ENCODE results near the gene TNFAIP8.

The TNFAIP8 gene

DNA sequence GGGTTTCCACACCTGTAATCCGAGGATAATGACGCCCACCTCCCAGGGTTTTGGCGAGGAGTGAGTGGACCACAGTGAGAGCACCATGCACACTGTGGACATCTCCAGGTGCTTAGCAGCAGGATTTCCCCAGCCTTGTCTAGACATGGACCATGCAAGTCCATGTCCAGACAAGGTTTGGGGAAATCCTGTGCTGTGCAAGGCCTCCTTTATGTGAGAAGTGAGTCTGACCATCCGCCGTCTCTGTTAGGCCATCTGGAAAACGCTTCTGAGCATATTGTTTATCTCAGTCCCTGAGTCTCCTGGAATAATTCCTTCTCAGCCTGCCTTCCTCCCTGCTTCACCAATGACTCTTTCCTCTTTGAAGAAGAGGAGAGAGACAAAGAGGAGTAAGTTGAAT is 26.2 kb upstream of the TNFAIP8 start:
- no peak for DNase-seq (ENCODE audit: low spot score)

GRCh38 chr5:119330367-119331183 is 25.2 kb upstream of the TNFAIP8 start:
- no peak for DNase-seq (ENCODE audit: low spot score)

DNA sequence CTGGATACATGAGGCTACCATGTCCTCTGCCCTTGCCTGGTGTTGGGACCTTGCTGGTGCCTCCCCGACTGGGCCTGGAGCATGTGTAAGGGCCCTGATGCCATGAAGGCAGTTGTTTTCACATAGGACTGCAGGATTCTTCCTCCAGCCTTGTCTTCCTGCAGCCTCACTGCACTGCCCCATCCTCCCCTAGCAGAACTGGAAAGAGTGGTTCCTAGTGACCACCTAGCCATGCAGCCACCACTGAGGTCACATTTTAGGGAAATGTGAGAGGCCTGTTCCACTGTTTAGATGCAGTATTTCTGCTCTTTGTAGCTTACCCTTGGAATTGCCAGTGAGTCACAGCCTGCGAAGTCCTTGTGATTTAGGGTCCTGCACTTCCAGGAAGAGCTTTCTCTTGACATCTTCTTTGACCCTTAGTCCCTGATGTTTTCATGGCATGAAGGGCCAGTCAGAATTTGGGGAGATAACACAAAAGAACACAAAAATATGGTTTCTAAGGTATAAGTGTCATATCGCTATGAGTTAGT is 24.2 kb upstream of the TNFAIP8 start:
- no peak for DNase-seq (ENCODE audit: low spot score)

DNA sequence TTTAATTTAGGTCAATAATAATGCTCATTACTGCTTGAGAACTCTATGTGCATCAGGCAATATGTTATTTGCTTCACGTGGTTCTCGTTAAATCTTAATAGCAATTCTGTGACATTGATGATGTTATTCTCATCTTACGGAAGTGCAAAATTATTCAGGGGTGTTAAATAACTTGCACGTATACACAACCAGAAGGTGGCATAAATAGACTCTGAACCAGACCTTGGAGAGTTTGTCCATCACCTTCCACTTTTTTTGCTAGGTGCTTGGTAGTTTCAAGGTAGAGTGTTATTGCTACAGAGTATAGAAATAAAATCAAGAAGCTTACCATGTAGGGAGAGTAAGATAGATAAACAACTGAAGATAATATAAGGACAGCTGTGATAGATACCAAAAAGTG is 23.6 kb upstream of the TNFAIP8 start:
- no peak for DNase-seq (ENCODE audit: low spot score)

DNA sequence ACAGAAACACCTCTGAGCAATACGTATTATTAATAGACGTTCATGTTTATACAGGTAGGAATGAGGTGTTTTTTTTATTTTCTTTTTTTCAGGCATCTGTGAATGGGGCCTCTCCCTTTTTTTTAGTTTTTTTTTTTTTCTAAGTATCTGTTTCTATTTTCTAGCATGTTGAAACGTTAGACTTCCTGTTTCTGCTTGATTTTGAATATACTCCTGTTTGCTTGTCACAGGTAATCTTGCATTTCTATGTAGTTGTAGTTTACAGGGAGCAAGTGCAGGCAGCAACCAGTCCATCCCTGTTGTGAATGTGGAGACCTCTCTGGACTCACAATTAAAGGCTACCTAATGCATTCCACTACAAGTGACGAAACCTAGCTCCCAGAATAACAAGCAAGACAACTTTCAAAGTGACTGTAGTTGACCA is 22.8 kb upstream of the TNFAIP8 start:
- no peak for DNase-seq (ENCODE audit: low spot score)

DNA sequence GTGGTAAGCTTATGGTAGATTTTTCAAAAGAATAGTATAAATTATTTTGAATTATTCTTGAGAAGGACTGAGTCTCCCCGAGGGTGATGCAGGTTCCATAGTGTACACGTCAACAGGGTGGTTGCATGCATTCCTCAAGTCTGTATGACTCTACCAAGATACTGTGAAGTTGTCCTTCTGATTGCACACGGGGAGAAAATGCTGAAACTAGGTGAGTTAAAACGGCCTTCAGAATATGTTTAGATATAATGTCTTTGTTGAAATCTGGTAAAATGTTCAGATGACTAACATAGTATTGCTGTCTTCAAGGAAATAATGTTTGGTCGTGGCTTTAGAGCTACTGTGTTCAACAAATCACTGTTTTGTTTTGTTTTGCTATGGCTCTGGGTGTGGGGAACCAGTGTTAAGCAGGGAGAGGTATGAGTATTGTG is 22.4 kb upstream of the TNFAIP8 start:
- DNase-seq (ENCODE audit: low spot score) = no peak

GRCh38 chr5:119335261-119335677 is 20.6 kb upstream of the TNFAIP8 start:
- no peak for DNase-seq (ENCODE audit: low spot score)

DNA sequence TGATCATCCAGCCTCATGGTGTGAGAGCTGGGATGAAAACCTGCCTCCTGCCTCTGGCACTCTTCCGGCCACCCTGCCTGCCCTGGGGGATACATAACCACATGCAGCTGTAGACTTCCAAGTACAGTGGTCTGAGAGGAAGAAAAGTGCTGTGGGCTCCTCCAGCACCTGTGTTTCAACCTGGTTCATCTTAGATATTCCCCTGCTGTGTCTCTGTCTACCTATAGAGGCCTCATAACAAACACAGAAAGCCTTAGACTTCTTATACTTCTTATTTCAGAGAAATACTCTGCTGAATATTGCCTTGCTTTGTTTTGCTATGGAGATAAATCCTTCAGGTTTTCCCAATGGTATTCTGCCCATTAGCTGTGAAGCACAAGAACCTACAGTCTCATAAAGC is 19.6 kb upstream of the TNFAIP8 start:
- DNase-seq (ENCODE audit: low spot score) = no peak

- DNase-seq (ENCODE audit: low spot score) = no peak
Observed at GRCh38 chr5:119336845-119337580, 18.8 kb upstream of the TNFAIP8 start.

DNA sequence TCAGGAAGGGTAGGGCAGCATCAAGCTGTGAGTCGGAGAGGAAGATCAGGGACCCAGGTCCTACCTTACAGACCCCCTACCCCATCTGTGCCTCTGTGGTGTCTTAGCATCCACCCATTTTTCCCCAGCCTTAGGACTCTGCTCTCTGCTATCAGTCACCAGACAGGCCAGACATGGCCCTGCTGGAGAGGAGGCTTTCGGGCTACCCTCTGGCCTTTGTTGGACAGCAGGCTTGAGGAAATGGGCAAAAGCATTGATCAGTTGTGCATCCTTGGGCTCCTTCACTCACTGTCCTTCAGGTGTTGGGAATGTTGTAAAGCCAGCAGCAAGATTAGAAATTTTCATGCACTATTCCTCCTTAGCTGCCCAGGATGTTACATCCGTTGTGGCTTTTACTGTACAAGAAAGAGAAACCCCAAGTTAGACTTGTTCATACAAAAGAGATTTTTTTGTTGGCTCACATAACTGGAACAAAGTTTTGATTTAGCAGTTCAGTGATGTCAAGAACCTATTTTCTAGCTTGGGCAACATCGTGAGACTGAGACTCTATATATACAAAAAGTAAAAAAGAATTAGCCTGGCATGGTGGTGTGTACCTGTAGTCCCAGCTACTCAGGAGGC is 17.4 kb upstream of the TNFAIP8 start:
- DNase-seq (ENCODE audit: low spot score) = no peak

DNA sequence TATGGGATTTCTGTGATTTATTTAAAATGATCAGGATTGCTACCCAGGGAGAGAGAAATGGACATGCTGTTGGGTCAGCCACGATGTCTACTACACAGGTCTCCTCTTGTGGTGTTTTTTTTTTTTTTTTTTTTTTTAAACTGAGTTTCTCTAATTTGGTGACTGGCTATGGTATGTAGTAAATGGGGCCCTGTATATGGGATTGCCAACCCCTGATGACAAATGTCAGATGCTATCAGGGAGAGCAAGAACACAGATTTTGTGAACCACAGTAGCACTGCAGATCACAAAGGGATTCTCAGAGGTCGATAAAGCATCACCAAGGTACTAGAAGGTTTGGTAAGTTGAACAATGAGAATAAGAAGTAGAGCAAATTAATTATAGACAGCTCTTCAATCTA is 16.5 kb upstream of the TNFAIP8 start:
- DNase-seq (ENCODE audit: low spot score) = no peak

GRCh38 chr5:119339965-119340364 is 15.9 kb upstream of the TNFAIP8 start:
- DNase-seq (ENCODE audit: low spot score) = no peak

DNA sequence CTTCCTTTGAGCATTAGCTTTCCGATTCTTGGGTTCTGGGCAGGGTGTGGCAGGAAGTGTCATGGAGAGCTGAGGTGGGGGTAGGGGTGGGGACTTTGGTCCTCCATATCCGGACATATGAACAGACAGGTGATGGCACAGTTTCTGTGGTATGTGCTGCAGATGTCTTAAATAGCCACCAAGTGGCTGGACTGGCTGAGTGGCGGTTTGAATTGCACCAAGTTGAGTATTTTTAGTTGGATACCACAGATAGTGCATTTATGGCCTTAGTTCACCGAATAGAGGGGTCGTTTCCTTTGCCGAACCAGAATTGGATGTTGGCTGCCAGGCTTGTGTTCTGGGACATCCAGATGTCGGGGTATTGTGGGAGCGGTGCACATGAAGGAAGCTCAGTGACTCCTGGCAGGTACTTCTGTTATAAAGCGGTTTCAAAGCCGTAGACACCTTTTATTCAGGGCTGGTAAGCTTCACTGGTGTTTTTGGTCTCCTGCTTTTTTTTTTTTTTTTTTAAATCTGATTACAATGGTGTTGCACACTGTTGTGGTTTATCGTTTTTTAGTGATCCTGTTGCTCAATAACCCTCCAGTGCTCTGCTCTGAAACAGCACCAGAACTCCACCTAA is 15.1 kb upstream of the TNFAIP8 start:
- no peak for DNase-seq (ENCODE audit: low spot score)

DNA sequence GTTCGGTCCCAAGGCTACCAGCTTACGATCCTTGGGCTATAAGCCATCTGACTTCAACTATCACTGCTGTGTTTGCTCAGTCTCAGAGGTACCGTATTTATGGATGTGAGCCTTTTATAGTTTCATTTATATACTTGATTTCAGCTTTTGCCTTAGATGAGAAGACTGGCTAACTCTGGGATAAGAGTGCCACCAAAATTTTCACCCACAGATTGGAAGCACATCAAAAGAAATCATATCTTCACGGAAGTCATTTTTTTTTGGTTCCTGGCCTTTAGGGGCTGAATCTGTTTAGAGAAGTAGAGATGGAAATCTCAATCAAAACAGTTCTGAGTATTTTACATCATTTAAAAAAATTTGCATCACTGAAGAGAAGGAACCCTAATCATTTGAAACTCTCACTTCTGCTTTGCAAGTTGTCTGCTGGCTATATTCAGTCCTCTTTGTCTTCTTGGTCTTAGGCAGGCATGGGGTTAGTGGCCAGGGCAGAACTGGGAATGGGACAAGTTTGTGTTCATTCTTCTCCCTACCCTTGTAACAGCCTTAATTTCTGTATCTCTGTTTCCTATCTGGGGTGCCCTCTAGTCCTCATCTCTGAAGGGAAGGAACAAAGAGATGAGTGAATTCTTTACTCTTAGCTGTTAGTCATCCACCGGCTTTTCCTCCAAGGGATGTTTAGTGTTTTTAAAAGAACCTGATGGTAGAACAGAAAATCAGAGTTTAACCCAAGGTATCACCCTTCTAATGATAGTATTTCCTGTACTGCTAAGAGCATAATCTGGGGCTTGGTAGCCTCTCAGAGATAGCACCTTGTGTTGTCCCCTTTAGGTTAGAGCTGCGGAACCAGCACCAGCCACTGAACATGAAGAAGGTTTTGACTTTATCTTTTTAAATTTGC is 14.1 kb upstream of the TNFAIP8 start:
- no peak for DNase-seq (ENCODE audit: low spot score)

GRCh38 chr5:119342406-119342805 is 13.4 kb upstream of the TNFAIP8 start:
- DNase-seq (ENCODE audit: low spot score) = no peak

DNA sequence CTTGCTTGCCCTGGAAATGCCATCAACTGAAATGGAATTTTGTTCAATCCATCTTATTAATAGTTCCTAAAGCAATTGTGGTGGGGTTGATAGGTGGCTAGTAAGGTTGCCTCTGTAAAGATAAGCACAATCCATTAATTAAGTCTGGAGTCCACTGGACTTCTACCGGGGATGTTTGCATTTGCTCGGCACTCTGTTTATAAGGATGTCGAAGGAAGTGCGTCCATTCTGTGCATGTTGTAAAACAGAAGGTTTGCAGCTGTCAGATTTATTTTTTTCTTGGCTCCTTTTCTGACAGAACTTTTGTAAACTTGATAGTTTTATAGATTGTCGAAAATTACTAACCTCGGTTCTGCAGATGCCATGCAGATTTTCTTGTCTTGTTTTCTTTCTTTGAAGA is 12.8 kb upstream of the TNFAIP8 start:
- DNase-seq (ENCODE audit: low spot score) = no peak

DNA sequence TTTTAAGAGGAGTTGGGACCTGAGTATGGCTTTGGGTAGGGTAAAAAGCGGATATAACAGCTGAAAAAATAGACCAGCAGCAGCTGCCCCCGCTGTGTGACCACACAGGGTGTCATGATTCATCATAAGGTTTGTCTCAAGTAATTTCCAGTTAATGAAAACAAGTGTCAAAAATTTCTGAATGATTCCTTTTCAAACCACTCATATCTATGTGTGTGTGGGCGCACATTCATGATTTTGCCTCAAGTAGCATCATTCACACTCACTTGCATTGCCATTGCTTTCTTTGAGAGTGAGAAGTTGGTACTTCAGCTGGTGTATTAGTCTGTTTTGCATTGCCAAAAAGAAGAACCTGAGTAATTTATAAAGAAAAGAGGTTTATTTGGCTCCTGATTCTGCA is 12.1 kb upstream of the TNFAIP8 start:
- DNase-seq (ENCODE audit: low spot score) = no peak

DNA sequence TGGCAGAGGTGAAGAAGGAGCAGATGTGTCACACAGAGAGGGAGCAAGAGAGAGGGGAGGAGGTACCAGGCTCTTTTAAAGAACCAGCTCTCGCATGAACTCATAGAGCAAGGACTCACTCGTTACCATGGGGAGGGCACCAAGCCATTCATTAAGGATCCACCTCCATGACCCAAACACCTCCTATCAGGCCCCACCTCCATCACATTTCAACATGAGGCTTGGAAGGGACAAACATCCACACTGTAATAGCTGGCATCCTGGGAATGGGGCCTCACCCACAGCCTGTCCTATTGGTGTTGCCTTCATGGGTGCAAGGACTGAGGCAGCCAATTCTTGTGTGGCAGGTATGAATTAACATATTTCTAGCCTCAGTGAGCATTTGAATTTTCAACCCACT is 11.6 kb upstream of the TNFAIP8 start:
- DNase-seq (ENCODE audit: low spot score) = no peak

DNA sequence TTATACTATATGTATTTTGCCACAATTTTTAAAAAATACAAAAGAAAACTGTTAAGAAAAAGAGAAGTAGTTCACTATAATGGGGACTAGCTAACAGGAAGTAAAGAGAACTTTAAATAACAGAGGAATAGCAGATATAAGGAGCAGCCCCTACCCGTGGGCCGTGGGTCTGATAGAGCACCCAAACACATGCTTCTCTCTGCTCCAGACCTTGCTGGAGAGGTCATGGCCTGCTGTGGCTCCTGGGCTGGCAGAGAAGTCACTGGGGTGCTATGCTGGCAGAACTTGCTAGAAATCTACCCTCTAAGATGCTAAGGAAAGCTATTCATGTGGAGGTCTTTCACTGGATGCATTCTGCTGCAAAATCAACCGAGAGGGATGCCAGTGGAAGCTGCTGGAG is 10.0 kb upstream of the TNFAIP8 start:
- DNase-seq (ENCODE audit: low spot score) = no peak

- no peak for DNase-seq (ENCODE audit: low spot score)
Observed at GRCh38 chr5:119346394-119346793, 9.4 kb upstream of the TNFAIP8 start.

DNA sequence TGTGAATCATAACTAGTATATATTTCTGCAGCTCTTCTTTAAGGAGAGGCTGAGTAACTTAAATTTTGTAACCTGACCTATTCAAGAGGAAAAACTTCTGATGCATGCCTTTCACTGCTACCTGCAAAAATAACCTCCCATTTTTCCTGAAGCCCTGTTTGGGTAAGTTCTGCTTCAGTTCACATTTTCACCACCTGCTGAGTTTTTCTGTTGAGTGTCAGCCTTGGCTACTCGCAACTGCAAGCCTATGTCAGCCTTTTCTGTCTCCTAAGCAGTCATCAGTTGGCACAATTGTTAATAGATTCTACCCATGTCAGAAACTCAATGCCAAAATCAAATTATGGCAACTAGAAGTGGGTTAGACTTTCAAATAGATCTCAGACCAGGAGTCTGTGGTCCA is 8.2 kb upstream of the TNFAIP8 start:
- no peak for DNase-seq (ENCODE audit: low spot score)
